H1 (cell line): ENCODE results near the gene MAPK8IP1. TPM values are rescaled to one million over a fixed set of nuclear protein-coding genes. Genes with fewer than 3 reads are reported as not detected.

Source experiments
- CTCF ChIA-PET: fragments of 300-600 bp; sonication (Branson Sonifier 250); formaldehyde crosslinking; loops from one replicate; lab custom pipeline; 2021; ENCODE audit not compliant: partially characterized antibody; lab: Charles Lee
- POLR2A ChIA-PET: fragments of 300-600 bp; sonication (Branson Sonifier 250); formaldehyde crosslinking; loops from one replicate; lab custom pipeline; 2021; ENCODE audit warnings: inconsistent platforms; ENCODE audit not compliant: partially characterized antibody; lab: Charles Lee
- DNase-seq, 2 experiments: peaks; one replicate each; pipeline versions ENCODE4 v3.0.0 to v3.0.0-alpha.2; 2010 to 2022; ENCODE audit warnings: low spot score in 2 of 2, low read depth in 1 of 2, mixed read lengths in 1 of 2
- FAIRE-seq: peaks from 2 replicates; lab custom pipeline; 2011; peaks lifted over from hg19 to GRCh38; lab: Jason Lieb, UNC
- H2AFZ ChIP-seq: 2 replicates; pipeline ENCODE4 v1.8.1; 2012; ENCODE audit warnings: low read length, inconsistent platforms
- H2AK5ac ChIP-seq: 2 replicates; pipeline ENCODE4 v1.6.1; 2013; ENCODE audit warnings: low read depth, low read length
- H2BK120ac ChIP-seq: replicated peaks from 2 replicates; pipeline ENCODE3; 2013; ENCODE audit warnings: low read depth, low read length, inconsistent platforms
- H2BK12ac ChIP-seq: 2 replicates; pipeline ENCODE4 v1.6.1; 2013; ENCODE audit warnings: low read depth, low read length
- H2BK15ac ChIP-seq: 2 replicates; pipeline ENCODE4 v1.6.1; 2013; ENCODE audit warnings: low read length
- H2BK20ac ChIP-seq: 2 replicates; pipeline ENCODE4 v1.6.1; 2013; ENCODE audit warnings: low read length
- H2BK5ac ChIP-seq: 2 replicates; pipeline ENCODE4 v1.6.1; 2013; ENCODE audit warnings: low read depth, low read length
- H3K14ac ChIP-seq: 2 replicates; pipeline ENCODE4 v1.6.1; 2013; ENCODE audit warnings: inconsistent platforms; ENCODE audit not compliant: insufficient read length
- H3K18ac ChIP-seq: 2 replicates; pipeline ENCODE4 v1.6.1; 2013; ENCODE audit warnings: low read length; ENCODE audit errors: extremely low read depth
- H3K23ac ChIP-seq: 2 replicates; pipeline ENCODE4 v1.6.1; 2013; ENCODE audit warnings: inconsistent platforms; ENCODE audit not compliant: insufficient read length
- H3K23me2 ChIP-seq: 2 replicates; pipeline ENCODE4 v1.6.1; 2013; ENCODE audit warnings: low read depth, low read length
- H3K27ac ChIP-seq: 2 replicates; pipeline ENCODE4 v1.6.1; 2011; ENCODE audit warnings: low read depth, low read length, inconsistent platforms
- H3K27me3 ChIP-seq, 4 experiments: replicated peaks in 1 of 4; 1 replicate in 1 of 4; 2 replicates in 3 of 4; pipeline versions ENCODE4 v1.6.1 to v1.8.1; 2011 to 2013; ENCODE audit warnings: low read length in 3 of 4, mild to moderate bottlenecking in 3 of 4, inconsistent platforms in 2 of 4, mixed read lengths in 2 of 4, moderate library complexity in 1 of 4; ENCODE audit not compliant: control insufficient read depth in 3 of 4, insufficient read depth in 3 of 4; ENCODE audit errors: extremely low read depth in 1 of 4
- H3K36me3 ChIP-seq, 4 experiments: 2 replicates each; pipeline versions ENCODE4 v1.6.1 to v1.8.1; 2011 to 2013; ENCODE audit warnings: mild to moderate bottlenecking in 4 of 4, low read length in 3 of 4, moderate library complexity in 2 of 4, control low read depth in 1 of 4, inconsistent platforms in 1 of 4; ENCODE audit not compliant: insufficient read depth in 4 of 4, control insufficient read depth in 2 of 4
- H3K4ac ChIP-seq: replicated peaks from 2 replicates; pipeline ENCODE3; 2013; ENCODE audit warnings: low read length, low read depth, mixed read lengths, inconsistent platforms; ENCODE audit not compliant: insufficient read length
- H3K4me1 ChIP-seq, 4 experiments: replicated peaks in 1 of 4; 1 replicate in 1 of 4; 2 replicates in 3 of 4; pipeline versions ENCODE4 v1.6.1 to v1.8.1; 2011 to 2013; ENCODE audit warnings: low read length in 3 of 4, inconsistent platforms in 2 of 4, mixed read lengths in 1 of 4; ENCODE audit not compliant: insufficient read depth in 4 of 4, control insufficient read depth in 3 of 4
- H3K4me2 ChIP-seq, 2 experiments: 2 replicates each; pipeline versions ENCODE4 v1.6.1 to v1.8.1; 2011 to 2013; ENCODE audit warnings: low read depth in 2 of 2, low read length in 2 of 2, control low read depth in 1 of 2, inconsistent platforms in 1 of 2, mild to moderate bottlenecking in 1 of 2; ENCODE audit not compliant: insufficient read depth in 1 of 2
- H3K4me3 ChIP-seq, 4 experiments: fragments of 200-600, 300-600 bp in 1 of 4; sonication (generic), shearing (Covaris generic), sonication (Bioruptor Twin) in 1 of 4; 2 replicates each; pipeline versions ENCODE4 v1.5.1 to v1.8.1; 2011 to 2016; ENCODE audit warnings: low read length in 4 of 4, low read depth in 3 of 4, control low read depth in 2 of 4, inconsistent platforms in 2 of 4, mild to moderate bottlenecking in 2 of 4, mixed read lengths in 1 of 4, moderate library complexity in 1 of 4; ENCODE audit not compliant: insufficient read depth in 2 of 4; ENCODE audit errors: extremely low read depth in 1 of 4
- H3K56ac ChIP-seq: replicated peaks from 2 replicates; pipeline ENCODE3; 2013; ENCODE audit warnings: low read depth, mild to moderate bottlenecking, mixed read lengths, low read length, inconsistent platforms; ENCODE audit not compliant: insufficient read length
- H3K79me1 ChIP-seq: 2 replicates; pipeline ENCODE4 v1.6.1; 2013; ENCODE audit warnings: low read depth, low read length, control low read depth
- H3K79me2 ChIP-seq, 2 experiments: 2 replicates each; pipeline versions ENCODE4 v1.6.1 to v1.8.1; 2012 to 2013; ENCODE audit warnings: low read length in 2 of 2, mild to moderate bottlenecking in 2 of 2, inconsistent platforms in 1 of 2; ENCODE audit not compliant: insufficient read depth in 2 of 2, control insufficient read depth in 1 of 2
- H3K9ac ChIP-seq, 4 experiments: replicated peaks in 1 of 4; 1 replicate in 1 of 4; 2 replicates in 3 of 4; pipeline versions ENCODE4 v1.6.1 to v1.8.1; 2011 to 2013; ENCODE audit warnings: low read depth in 3 of 4, low read length in 3 of 4, control low read depth in 2 of 4, mild to moderate bottlenecking in 2 of 4, moderate library complexity in 2 of 4, inconsistent platforms in 1 of 4; ENCODE audit errors: extremely low read depth in 1 of 4
- H3K9me3 ChIP-seq, 2 experiments: 2 replicates each; pipeline versions ENCODE4 v1.6.1 to v1.8.1; 2012 to 2013; ENCODE audit warnings: mild to moderate bottlenecking in 2 of 2, moderate library complexity in 2 of 2, control low read depth in 1 of 2, inconsistent platforms in 1 of 2, low read depth in 1 of 2, low read length in 1 of 2, mixed read lengths in 1 of 2; ENCODE audit not compliant: insufficient read depth in 2 of 2
- H4K20me1 ChIP-seq, 2 experiments: replicated peaks in 1 of 2; 2 replicates each; pipeline versions ENCODE3 to v1.8.1; 2011 to 2013; ENCODE audit warnings: inconsistent platforms in 2 of 2, low read length in 2 of 2, mild to moderate bottlenecking in 1 of 2; ENCODE audit not compliant: insufficient read depth in 2 of 2, control insufficient read depth in 1 of 2
- H4K5ac ChIP-seq: 2 replicates; pipeline ENCODE4 v1.6.1; 2013; ENCODE audit warnings: low read length, low read depth, mixed read lengths, inconsistent platforms; ENCODE audit not compliant: insufficient read length
- H4K8ac ChIP-seq: 2 replicates; pipeline ENCODE4 v1.8.0; 2013; ENCODE audit warnings: mild to moderate bottlenecking, moderate library complexity, low read length, inconsistent platforms; ENCODE audit not compliant: insufficient read depth; ENCODE audit errors: extremely low read depth
- H4K91ac ChIP-seq: replicated peaks from 2 replicates; pipeline ENCODE3; 2013; ENCODE audit warnings: low read length, mixed read lengths, inconsistent platforms; ENCODE audit not compliant: insufficient read length
- BCL11A ChIP-seq, 2 experiments: IDR thresholded peaks; one replicate each; pipeline ENCODE4 v1.6.1; 2011; ENCODE audit warnings: low read depth in 2 of 2, low read length in 2 of 2, mild to moderate bottlenecking in 2 of 2
- EGR1 ChIP-seq: IDR thresholded peaks from 2 replicates; pipeline ENCODE4 v1.6.1; 2011; ENCODE audit warnings: low read depth, low read length, borderline replicate concordance
- KDM1A ChIP-seq: fragments of 200-600, 300-600 bp; sonication (generic); IDR thresholded peaks from 2 replicates; pipeline ENCODE4 v1.7.1; 2016; ENCODE audit warnings: mild to moderate bottlenecking, low read length, borderline replicate concordance
- POLR2A ChIP-seq, 2 experiments: IDR thresholded peaks; 1 replicate in 1 of 2; 2 replicates in 1 of 2; pipeline ENCODE4 v1.6.1; 2011; ENCODE audit warnings: low read depth in 2 of 2, low read length in 2 of 2, mild to moderate bottlenecking in 2 of 2; ENCODE audit errors: control extremely low read depth in 1 of 2
- RAD21 ChIP-seq, 2 experiments: IDR thresholded peaks in 1 of 2; conservative IDR thresholded peaks in 1 of 2; 2 replicates each; pipeline ENCODE4 v1.6.1; 2011; ENCODE audit warnings: low read depth in 2 of 2, low read length in 2 of 2, improper control_type of control experiment in 1 of 2, inconsistent platforms in 1 of 2, mild to moderate bottlenecking in 1 of 2, moderate library complexity in 1 of 2
- SIX5 ChIP-seq: IDR thresholded peaks from 2 replicates; pipeline ENCODE4 v1.6.1; 2011; ENCODE audit warnings: mild to moderate bottlenecking, low read depth, low read length
- TAF7 ChIP-seq: optimal IDR thresholded peaks from 2 replicates; pipeline ENCODE3; 2011; ENCODE audit warnings: low read depth, mild to moderate bottlenecking, inconsistent platforms, low read length, moderate library complexity, borderline replicate concordance
- TCF12 ChIP-seq: IDR thresholded peaks from 2 replicates; pipeline ENCODE4 v1.6.1; 2011; ENCODE audit warnings: low read depth, mild to moderate bottlenecking, low read length
- TEAD4 ChIP-seq: IDR thresholded peaks from 2 replicates; pipeline ENCODE4 v1.6.1; 2012; ENCODE audit warnings: low read depth, low read length, inconsistent platforms, mixed read lengths
- WGBS, 2 experiments: shearing (Covaris generic) in 1 of 2; methylation state at CpG; one replicate each; pipeline versions ENCODE4 v1.1.6 to v1.1.7; 2013 to 2015; ENCODE audit warnings: low lambda C conversion rate in 2 of 2, mixed read lengths in 2 of 2, inconsistent platforms in 1 of 2, low coverage in 1 of 2, missing lambda C conversion rate in 1 of 2; ENCODE audit not compliant: insufficient replicate concordance in 2 of 2, insufficient coverage in 1 of 2, insufficient read length in 1 of 2; ENCODE audit errors: extremely low coverage in 1 of 2, missing lambda C conversion rate in 1 of 2; 5-methylcytosine and 5-hydroxymethylcytosine counted together
- polyA plus RNA-seq, 7 experiments: library from polyadenylated mRNA; depleted of rRNA in 3 of 7; stranded (reverse) in 5 of 7; unstranded in 2 of 7; fragments of >200 nt in 5 of 7; fragments of 200-250 nt in 2 of 7; gene quantifications; 1 replicate in 5 of 7; 2 replicates in 1 of 7; 4 replicates in 1 of 7; pipeline versions ENCODE4 v1.2.1 to v1.2.3, GENCODE V29; 2011 to 2013; ENCODE audit warnings: missing spikeins in 2 of 7, mixed read lengths in 2 of 7
- total RNA-seq: library from RNA; stranded (reverse); fragmentation: NEBNext Ultra II Directional; extraction: Animal tissue kit (Norgen Biotek cat#: 25700); gene quantifications from 2 replicates; pipeline ENCODE4 v1.2.1, GENCODE V29; 2021

Gene MAPK8IP1
- total and polyA plus RNA-seq, 2 of the 8 experiments (the other 6 are each of a cell fraction or from before 2014, with no cell fraction given) = 32.4 to 40.1 TPM

GRCh38 chr11:45913942-45914635 is 28.6 kb downstream of the MAPK8IP1 start:
- no peak overlapping the region for H3K27ac ChIP-seq
- no peak overlapping the region for H2BK20ac ChIP-seq
- no peak overlapping the region for H3K4ac ChIP-seq
- POLR2A ChIA-PET = interaction anchor here (2.9 to 5.4 kb wide), 2 partner anchors 7 to 13 kb away, joined by 11 to 36 read pairs; partner anchors contain the start of gene FREY1
- no peak overlapping the region for H2BK15ac ChIP-seq
- H3K9me3 ChIP-seq = no peaks in the 10 kb centered on the region
- TF ChIP-seq TAF7 = no peak
- TF ChIP-seq BCL11A (IDR thresholded peaks at IDR 0.05; ENCODE audit: low read depth in 2 of 2, low read length in 2 of 2) = no peak
- no peak for TF ChIP-seq SIX5
- TF ChIP-seq RAD21 (IDR thresholded peaks at IDR 0.05 in 1 of 2, conservative IDR thresholded peaks at IDR 0.05 in 1 of 2; ENCODE audit: low read depth in 2 of 2, low read length in 2 of 2) = no peak
- TF ChIP-seq EGR1 = no peak
- no peak for TF ChIP-seq KDM1A
- TF ChIP-seq TEAD4 = no peak
- TF ChIP-seq POLR2A (IDR thresholded peaks at IDR 0.05; ENCODE audit: control extremely low read depth in 1 of 2, low read depth in 2 of 2, low read length in 2 of 2) = no peak
- TF ChIP-seq TCF12 = no peak
- TF ChIP-seq, all 59 proteins: peak for 0
- Histone ChIP-seq H2AFZ (no peak overlapping the region), H4K5ac (no peak overlapping the region), H3K23me2 (peaks cover 10% of the 10 kb centered on the region), H3K4me1 (peaks cover 0 to 8% (median 3%) of the 10 kb centered on the region in 4 experiments; a peak in 6 of 7 replicates), H3K27me3 (no peaks in the 10 kb centered on the region), H3K79me2 (peaks cover 0 to 6% of the 10 kb centered on the region in 2 experiments; a peak in 1 of 4 replicates), H3K56ac (no peak overlapping the region), H3K79me1 (peaks cover 8% of the 10 kb centered on the region; the same call in 1 of the 2 replicates), H2BK120ac (no peak overlapping the region), H2BK12ac (no peak overlapping the region), H2BK5ac (no peak overlapping the region), H4K20me1 (peaks cover 4 to 20% of the 10 kb centered on the region in 2 experiments), H3K36me3 (peaks cover 3 to 26% (median 17%) of the 10 kb centered on the region in 4 experiments; a peak in 7 of 8 replicates), H3K18ac (no peak overlapping the region), H4K91ac (no peak overlapping the region), H3K4me2 (no peak overlapping the region), H4K8ac (0 out of 2 replicates have a peak overlapping the region, but pooled peaks have one; percentile 57), H3K14ac (no peak overlapping the region), H3K4me3 (no peak overlapping the region), H2AK5ac (no peak overlapping the region), H3K9ac (no peak overlapping the region), H3K23ac (no peak overlapping the region)
- WGBS, 2 experiments = 83% methylated on average over 22 of the region's 22 CpGs; no CpG with 5 or more reads in 1 of the 2 experiments
- CTCF ChIA-PET = interaction anchor here (1.0 to 4.7 kb wide), 2 partner anchors 40 to 389 kb away, joined by 3 to 33 read pairs; no protein-coding TSS in a partner anchor
- DNase-seq (no peak), FAIRE-seq (no peak)
